ENCODE measurements around the gene BRAT1. TPM values are rescaled to one million over a fixed set of nuclear protein-coding genes. Genes with fewer than 3 reads are reported as not detected.

Gene BRAT1
- polyA plus RNA-seq, 3 donors from 2014 or later = 15.0 to 42.4 (median 19.2) TPM

DNA sequence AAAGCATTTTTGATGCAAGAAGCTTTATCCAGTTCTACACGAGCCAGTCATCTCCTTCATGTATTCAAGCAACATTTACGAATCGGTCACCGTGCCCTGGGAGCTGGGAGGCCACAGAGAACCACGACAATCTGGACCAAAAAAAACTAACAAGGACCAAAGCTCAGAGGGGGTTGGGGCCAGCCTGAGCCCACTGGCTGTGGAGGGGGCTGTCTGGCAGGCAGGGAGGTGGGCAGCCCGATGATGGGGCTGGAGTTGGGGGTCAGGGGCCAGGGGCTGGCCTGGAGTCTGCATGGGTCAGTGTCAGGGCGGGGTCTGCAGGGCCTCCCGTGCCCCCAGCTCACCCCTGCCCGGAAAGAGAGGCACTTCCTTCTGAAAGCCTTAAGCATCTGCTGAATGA is 66.6 kb downstream of the BRAT1 start:
- no peak for DNase-seq
- Mint-ChIP-seq H3K9me3 (no peaks in the 10 kb centered on the region), H3K4me1 (peaks cover 0 to 6% of the 10 kb centered on the region in 2 donors), H3K4me3 (no peak overlapping the region), H3K36me3 (peaks cover 0 to 3% (median 0%) of the 10 kb centered on the region in 3 donors), H3K27ac (no peak overlapping the region), H3K27me3 (ENCODE audit: low read depth in 3 of 3) (peaks cover 8 to 15% (median 10%) of the 10 kb centered on the region in 3 donors)

DNA sequence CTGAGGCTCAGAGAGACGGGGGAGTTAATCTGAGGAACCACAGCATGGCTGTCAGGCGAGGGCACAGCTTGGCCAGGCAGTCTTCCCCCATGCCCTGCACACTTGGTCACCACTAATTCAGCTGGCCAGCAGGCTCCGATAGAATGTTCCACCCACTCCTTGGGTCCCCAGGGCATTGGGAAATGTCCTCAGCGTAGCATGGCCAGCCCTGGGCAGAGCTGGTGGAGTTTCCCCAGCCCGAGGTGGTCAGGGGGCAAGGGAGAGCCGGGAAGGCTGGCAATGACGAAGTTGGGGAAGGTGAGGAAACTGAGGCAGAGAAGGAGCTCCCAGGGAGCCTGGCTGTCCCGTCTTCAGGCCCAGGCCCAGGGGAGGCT is 67.1 kb downstream of the BRAT1 start:
- Mint-ChIP-seq H3K4me1 (peaks cover 0 to 4% of the 10 kb centered on the region in 2 donors), H3K36me3 (peaks cover 0 to 3% (median 0%) of the 10 kb centered on the region in 3 donors), H3K9me3 (no peaks in the 10 kb centered on the region), H3K27me3 (ENCODE audit: low read depth in 3 of 3) (peaks cover 6 to 15% (median 9%) of the 10 kb centered on the region in 3 donors), H3K4me3 (no peak overlapping the region), H3K27ac (no peak overlapping the region)
- DNase-seq = no peak

Other genes with a start within 250 kb of the BRAT1 start
- gene SNX8, start 241.1 kb downstream of the BRAT1 start, polyA plus RNA-seq = 10 to 100 TPM; 16.3 to 25.0 (median 16.7) TPM
- gene EIF3B, start 200.7 kb downstream of the BRAT1 start, polyA plus RNA-seq = 100 to 1,000 TPM in 2 of 3 donors, 10 to 100 TPM in 1; 79.2 to 114 (median 112) TPM
- gene CHST12, start 151.9 kb downstream of the BRAT1 start, polyA plus RNA-seq = 100 to 1,000 TPM in 1 of 3 donors, 10 to 100 TPM in 2; 88.9 to 172 (median 93.4) TPM
- gene GRIFIN, start 79.1 kb downstream of the BRAT1 start, polyA plus RNA-seq = not detected
- gene LFNG, start 35.8 kb downstream of the BRAT1 start, polyA plus RNA-seq = 1 to 10 TPM; 2.2 to 2.6 (median 2.3) TPM
- 1 to 10 TPM in 2 of 3 donors, not detected in 1; 1.9 to 4.2 TPM for gene IQCE, start 3.5 kb upstream of the BRAT1 start, polyA plus RNA-seq
- gene TTYH3, start 76.5 kb upstream of the BRAT1 start, polyA plus RNA-seq = 1 to 10 TPM; 1.3 to 3.2 (median 1.6) TPM
- under 1 TPM in 1 of 3 donors, not detected in 2; 0.11 TPM for gene AMZ1, start 132.7 kb upstream of the BRAT1 start, polyA plus RNA-seq